ENCODE measurements around the gene CHST13.
"Not testable (repeated sequence)": the region's sequence is repeated elsewhere in the genome, so short reads cannot be mapped to it uniquely, and the experiment has no call there.

The CHST13 gene

DNA sequence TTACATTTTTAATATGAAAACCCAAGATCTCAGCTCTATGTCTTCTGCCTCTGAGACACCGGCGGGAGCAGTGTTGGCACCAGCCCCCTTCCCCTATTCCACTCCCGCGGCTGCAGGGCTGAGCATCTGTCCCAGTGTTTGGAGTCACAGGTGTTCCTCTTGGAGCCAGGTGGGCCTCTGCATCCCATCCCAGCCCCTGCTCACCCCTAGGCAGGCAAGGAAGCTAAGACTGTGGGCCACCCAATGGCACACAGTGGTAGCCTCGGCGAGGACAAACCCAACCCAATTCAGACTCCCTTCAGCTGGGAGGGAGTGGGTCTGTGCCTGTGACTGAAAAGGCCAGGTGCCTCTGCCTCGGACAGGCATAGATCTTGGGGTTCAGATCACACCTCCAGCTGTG lies 3.1 kb downstream of the CHST13 start:
- DNase-seq, result no peak

DNA sequence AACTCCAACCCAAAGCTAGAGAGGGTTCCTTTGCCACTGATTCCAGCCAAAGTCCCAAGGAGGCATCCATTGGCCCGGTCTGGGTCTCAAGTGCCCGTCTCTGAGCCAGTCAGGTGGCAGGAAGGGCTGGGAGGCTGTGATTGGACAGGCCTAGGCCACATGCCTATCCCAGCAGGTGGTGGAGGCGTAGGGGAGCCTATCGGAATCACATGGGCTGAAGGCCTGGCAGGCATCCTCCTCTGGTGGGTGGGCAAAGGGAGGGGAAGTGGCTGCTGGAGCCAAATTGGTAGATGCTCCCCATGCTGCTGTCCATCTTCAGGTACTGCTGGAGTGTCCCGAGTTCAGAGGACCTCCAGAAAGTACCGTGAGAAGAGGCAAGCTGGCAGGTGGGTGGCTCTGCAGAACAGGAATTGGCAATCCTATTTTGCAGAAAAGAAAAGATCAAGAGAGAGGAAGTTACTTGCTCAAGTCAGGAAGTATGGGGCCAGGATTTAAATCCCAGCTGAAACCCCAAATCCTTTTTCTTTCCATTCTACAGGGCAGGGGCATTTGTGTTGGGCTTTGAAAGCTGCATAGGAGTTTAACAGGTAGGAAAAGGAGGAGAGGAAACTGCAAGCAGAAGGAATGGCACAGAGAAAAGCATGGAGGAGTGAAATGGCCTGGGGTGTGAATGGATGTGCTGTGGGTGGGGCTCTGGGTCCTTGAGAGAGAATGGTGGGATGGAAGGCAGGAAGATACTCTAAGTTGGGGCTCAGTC lies 3.7 kb downstream of the CHST13 start:
- DNase-seq, result no peak

- no peak for DNase-seq
Measured at GRCh38 chr3:126528419-126528799, 4.5 kb downstream of the CHST13 start.

- DNase-seq, result no peak
Measured at GRCh38 chr3:126528800-126529541, 5.0 kb downstream of the CHST13 start.

GRCh38 chr3:126529585-126530170 lies 5.7 kb downstream of the CHST13 start:
- no peak for DNase-seq

- no peak for DNase-seq
Measured at GRCh38 chr3:126530171-126531050, 6.5 kb downstream of the CHST13 start.

DNA sequence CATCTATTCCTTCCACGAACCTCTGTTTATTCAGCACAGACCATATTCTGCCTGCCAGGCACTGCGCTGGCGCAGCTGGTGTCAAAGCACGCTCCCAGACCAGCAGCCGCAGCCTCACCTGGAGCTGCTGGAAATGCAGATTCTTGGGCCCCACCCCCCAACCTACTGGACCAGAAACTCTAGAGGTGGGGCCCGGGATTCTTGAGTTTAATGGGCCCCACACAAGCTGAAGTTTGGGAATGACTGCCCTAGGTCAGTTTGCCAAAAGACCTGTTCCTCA lies 7.0 kb downstream of the CHST13 start:
- no peak for DNase-seq

GRCh38 chr3:126533506-126533905 lies 9.6 kb downstream of the CHST13 start:
- DNase-seq, result no peak

GRCh38 chr3:126534716-126535115 lies 10.8 kb downstream of the CHST13 start:
- not testable (repeated sequence) for DNase-seq

DNA sequence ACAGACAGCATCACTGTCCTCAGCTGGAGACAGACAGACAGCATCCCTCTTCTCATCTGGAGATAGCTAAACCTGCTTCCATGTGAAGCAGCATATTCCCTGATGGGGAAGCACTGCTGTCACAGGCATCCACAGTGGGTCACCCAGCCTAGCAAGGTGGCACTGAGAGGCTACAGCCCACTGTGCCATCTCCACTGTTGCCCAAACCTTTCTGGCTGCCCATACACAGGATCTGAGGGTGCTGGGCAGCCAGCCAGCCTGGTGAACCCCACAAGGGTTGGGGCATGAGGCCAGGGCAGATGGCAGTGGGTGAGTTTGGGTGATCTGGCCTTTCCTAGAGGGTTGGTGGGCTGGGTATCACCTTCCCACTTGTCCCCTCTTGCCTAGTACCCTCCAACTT lies 11.7 kb downstream of the CHST13 start:
- no peak for DNase-seq

DNA sequence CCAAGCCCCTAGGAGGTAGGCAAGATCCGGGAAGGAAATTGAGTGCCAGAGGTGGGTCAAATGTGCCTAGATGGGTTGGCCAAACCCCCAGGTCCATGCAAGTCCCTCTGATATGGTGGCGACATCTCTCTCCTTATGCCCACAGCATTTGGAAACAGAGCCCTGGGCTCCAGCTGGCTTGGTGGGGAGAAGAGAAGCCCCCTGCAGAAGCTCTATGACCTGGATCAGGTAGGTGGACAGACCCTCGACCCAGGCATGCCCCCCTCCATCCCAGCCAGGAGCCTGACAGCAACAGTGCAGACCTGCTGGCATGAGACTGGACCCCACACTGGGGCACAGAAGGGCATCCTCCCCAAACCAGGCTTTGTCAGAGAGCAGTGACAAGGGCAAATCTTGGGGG lies 12.2 kb downstream of the CHST13 start:
- DNase-seq, result no peak

- no peak for DNase-seq
Measured at GRCh38 chr3:126537116-126537729, 13.3 kb downstream of the CHST13 start.

DNA sequence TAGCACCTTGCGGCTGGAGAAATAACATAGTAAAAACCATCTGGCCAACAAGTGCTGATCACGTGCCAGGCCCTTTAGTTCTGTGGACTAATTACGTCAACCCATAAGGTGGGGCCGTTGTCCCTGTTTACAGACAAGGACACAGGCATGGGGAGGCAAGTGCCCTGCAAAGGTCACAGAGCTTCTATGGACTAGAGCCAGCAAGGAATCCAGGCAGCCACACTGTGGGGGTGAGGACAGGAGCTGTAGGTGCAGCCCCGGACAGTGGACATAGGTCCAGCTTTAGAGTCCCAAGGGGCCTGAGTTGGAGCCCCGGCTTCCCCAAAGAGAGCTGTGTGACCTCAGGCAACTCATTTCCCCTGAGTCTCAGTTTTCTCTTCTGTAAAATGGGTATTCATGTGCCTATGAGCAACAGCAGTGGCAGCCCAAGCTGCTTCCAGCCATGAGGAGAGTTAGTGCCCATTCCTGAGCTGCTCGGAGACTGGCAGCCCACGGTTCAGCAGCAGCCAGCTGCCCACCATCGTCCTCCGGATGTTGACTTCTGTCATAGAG lies 13.9 kb downstream of the CHST13 start:
- DNase-seq, result no peak

DNA sequence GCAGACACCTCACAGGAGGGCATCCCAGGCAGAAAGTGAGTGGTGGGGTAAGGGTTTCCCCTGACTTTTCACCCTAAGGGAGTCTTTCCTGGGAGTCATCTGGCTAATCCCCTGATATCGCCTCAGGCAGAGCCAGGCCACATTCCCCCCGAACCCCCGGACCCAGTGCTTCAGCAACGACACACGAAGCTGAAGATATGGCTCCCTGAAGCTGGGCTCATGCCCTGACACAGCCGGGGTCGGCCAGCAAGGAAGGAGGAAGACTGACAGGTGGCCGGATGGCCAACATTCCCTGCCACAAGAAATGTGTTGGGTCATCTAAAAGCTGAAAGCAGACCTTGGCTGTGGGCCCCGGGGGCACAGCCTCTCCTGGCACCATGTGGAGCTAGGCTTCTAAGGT lies 14.4 kb downstream of the CHST13 start:
- DNase-seq, result no peak

DNA sequence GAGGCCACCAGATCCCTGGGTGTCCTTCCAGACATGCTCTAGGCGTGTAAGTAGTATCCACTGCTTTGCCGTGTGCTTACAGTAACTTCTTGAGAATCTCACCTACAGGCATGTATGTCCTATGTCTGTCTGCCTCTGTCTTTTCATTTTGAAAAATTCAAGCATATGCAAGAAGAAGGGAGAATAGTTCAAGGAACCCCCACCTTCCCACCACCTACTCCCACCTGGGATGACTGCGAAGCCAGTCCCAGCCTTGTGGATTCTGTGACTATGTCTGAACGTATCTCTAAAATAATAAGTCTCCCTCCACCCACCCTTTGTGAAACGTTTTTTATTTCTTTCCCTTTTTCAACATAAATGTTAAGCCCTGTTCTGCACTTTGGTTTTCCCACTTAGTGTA lies 15.0 kb downstream of the CHST13 start:
- no peak for DNase-seq

GRCh38 chr3:126539558-126540250 lies 15.7 kb downstream of the CHST13 start:
- DNase-seq, result no peak

GRCh38 chr3:126540342-126540849 lies 16.4 kb downstream of the CHST13 start:
- peak in 1 of 2 experiments; percentile 56 for DNase-seq

- no peak for DNase-seq
Measured at GRCh38 chr3:126540951-126541627, 17.1 kb downstream of the CHST13 start.

- DNase-seq, result no peak
Measured at GRCh38 chr3:126541628-126542339, 17.8 kb downstream of the CHST13 start.

All from NCI-H446 (cell line).